HG02759 (cell line): ENCODE results near the gene TRAK2.
A peak's percentile ranks its signal among the peaks of the same experiment; 100 is the strongest.
"Not testable (repeated sequence)": the region's sequence is repeated elsewhere in the genome, so short reads cannot be mapped to it uniquely, and the experiment has no call there.

Experiments
- ATAC-seq: cut with Tn5 transposase; IDR thresholded peaks from one replicate; pipeline ENCODE4 v1.9.1; 2021; ENCODE audit warnings: mild to moderate bottlenecking, moderate library complexity; ENCODE audit not compliant: unreplicated experiment

Gene TRAK2

GRCh38 chr2:201452058-201452921 lies 1.0 kb upstream of the TRAK2 start:
- ATAC-seq: peak; percentile 27

GRCh38 chr2:201450954-201451291 lies 335 bp downstream of the TRAK2 start:
- ATAC-seq: peak; percentile 23

GRCh38 chr2:201448701-201449100 lies 2.6 kb downstream of the TRAK2 start:
- no peak for ATAC-seq

- ATAC-seq: no peak
Observed at GRCh38 chr2:201448061-201448460, 3.2 kb downstream of the TRAK2 start.

- ATAC-seq: no peak
Observed at GRCh38 chr2:201447086-201447485, 4.2 kb downstream of the TRAK2 start.

- no peak for ATAC-seq
Observed at GRCh38 chr2:201444746-201445465, 6.4 kb downstream of the TRAK2 start.

GRCh38 chr2:201441409-201441808 lies 9.8 kb downstream of the TRAK2 start:
- no peak for ATAC-seq

- ATAC-seq: no peak
Observed at GRCh38 chr2:201440182-201440581, 11.1 kb downstream of the TRAK2 start.

GRCh38 chr2:201439336-201439922 lies 11.8 kb downstream of the TRAK2 start:
- not testable (repeated sequence) for ATAC-seq

- ATAC-seq: no peak
Observed at GRCh38 chr2:201436141-201436540, 15.1 kb downstream of the TRAK2 start.

GRCh38 chr2:201433394-201433995 lies 17.8 kb downstream of the TRAK2 start:
- ATAC-seq: no peak

- ATAC-seq: no peak
Observed at GRCh38 chr2:201432621-201433393, 18.5 kb downstream of the TRAK2 start.

GRCh38 chr2:201432038-201432620 lies 19.1 kb downstream of the TRAK2 start:
- no peak for ATAC-seq

- ATAC-seq: no peak
Observed at GRCh38 chr2:201430839-201431238, 20.4 kb downstream of the TRAK2 start.

- not testable (repeated sequence) for ATAC-seq
Observed at GRCh38 chr2:201430322-201430721, 20.9 kb downstream of the TRAK2 start.

- ATAC-seq: not testable (repeated sequence)
Observed at GRCh38 chr2:201429835-201430234, 21.4 kb downstream of the TRAK2 start.

GRCh38 chr2:201428366-201428765 lies 22.9 kb downstream of the TRAK2 start:
- ATAC-seq: not testable (repeated sequence)

GRCh38 chr2:201425952-201426351 lies 25.3 kb downstream of the TRAK2 start:
- no peak for ATAC-seq

- no peak for ATAC-seq
Observed at GRCh38 chr2:201420442-201421113, 30.7 kb downstream of the TRAK2 start.

- no peak for ATAC-seq
Observed at GRCh38 chr2:201419986-201420385, 31.3 kb downstream of the TRAK2 start.
